GM18519 (cell line): ENCODE results near the gene DBH.

Experiments
- ATAC-seq: cut with Tn5 transposase; IDR thresholded peaks from one replicate; pipeline ENCODE4 v1.9.1; 2021; ENCODE audit warnings: mild to moderate bottlenecking, moderate library complexity; ENCODE audit not compliant: unreplicated experiment, low FRiP score

The DBH gene

DNA sequence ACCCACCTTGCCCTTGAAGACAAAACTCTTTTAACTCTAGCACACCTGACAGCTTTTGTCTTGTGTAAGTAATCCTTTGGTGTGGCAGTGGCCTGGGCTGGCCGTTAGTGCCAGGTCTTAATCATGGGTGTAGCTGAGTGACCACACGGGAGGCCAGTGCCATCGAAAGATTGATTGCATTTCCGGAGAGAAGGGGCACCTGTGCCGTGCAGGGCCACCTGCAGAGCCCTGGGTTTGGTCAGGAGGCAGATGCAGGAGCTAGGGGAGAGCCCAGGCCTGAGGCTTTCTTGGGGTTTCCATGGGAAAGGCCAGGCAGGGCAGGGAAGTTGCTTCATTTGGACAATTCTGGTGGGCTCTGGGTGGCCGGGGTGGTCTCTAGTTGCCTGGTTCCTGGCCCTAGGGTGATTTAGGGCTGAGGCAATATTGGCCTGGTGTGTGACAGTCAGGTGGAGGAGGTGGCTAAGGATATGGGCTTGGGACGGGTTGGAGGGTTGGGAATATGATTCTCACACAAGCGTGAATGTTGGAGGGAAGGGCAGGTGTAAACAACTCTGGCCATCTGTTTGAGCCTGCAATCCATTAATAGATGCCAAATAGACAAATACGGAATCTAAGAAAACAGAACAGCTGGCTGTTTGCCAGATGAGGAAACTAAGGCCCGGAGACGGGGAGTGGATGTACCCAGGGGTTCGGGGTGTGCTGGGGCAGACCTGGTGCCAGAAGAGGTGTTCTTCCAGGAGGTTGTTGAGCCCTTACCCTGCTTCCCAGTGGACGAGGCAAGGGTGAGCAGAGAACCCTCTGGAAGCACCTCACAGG is 4.6 kb downstream of the DBH start:
- ATAC-seq, result no peak

DNA sequence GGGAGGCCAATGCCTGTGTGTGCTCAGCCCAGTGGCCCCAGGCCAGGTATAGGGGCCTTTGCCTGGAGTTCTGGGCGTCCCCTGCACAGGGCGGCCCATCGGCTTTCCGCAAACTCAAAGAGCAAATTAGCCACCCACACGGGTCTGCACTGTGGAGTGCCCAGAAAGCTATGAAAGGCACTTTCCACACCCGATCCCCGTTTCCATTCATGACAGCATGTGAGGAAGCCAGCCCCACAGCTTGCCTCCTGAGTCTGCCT is 5.2 kb downstream of the DBH start:
- no peak for ATAC-seq

- no peak for ATAC-seq
Measured at GRCh38 chr9:133641861-133642595, 5.9 kb downstream of the DBH start.

DNA sequence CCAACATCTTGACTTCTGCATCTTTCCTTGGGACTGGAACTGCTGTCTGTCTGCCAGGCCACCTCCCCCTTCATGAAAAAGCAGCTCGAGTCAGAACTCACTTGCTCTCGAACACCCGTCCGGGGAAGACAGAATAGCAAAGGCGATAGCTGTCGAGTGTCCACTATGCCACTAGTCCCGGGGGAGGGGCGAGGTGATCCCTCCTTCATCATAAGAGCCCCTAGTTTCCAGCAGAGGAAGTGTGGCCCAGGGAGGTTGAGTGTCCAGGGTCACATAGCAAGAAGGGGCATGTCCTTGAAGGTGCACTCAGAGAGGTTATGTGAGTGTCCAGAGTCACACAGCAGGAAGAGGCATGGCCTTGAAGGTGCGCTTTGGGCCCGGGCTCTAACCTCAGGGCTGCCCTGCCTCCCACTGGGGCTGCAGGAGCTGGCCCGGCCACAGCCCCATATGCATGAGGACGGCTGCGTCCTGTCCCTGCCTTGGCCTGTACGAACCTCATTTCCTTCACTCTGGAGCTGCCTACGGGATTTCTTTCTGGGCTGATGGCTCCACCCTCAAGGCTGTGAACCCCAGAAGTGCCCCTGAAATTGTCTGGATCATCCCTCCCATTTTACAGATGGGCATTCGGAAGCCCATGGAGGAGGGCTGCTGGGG is 6.7 kb downstream of the DBH start:
- ATAC-seq, result no peak

- ATAC-seq, result no peak
Measured at GRCh38 chr9:133643362-133643755, 7.2 kb downstream of the DBH start.

GRCh38 chr9:133643978-133644760 is 8.0 kb downstream of the DBH start:
- ATAC-seq, result no peak

DNA sequence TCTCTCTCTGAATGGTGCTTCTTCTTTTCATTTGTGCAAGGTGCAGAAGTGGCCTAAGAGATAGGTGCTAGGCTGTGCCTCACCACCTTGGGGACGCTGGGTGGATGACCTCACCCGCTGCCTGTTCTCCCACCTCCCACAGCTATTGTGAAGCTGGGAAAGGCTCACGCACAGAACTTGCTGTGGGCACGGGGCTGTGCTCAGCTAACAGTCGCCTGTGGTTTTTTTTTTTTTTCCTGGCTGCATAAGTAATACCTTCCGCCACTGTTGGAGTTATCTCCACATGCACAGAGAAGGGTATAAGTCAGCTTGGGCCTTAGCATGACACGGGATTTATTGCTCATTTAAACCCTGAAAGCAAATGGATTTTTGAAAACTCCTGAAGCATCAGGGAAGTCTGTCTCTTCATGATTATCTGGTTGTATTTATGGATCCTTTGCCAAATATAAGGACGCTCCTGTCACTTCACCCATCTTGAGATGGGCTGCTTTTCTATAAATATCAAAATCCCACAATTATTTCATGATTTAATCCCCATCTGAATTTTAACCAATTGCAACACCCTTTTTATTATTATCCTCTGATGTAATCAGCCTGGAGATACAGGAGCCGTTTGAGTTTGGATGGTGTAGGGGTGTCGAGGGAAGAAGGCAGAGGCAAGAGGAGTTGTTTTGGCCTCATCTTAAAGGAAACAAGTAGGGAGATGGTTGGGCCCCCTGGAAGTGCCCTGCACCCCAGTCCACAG is 9.0 kb downstream of the DBH start:
- ATAC-seq, result no peak

GRCh38 chr9:133647148-133647547 is 11.0 kb downstream of the DBH start:
- ATAC-seq, result no peak

- ATAC-seq, result no peak
Measured at GRCh38 chr9:133647765-133648469, 11.8 kb downstream of the DBH start.

DNA sequence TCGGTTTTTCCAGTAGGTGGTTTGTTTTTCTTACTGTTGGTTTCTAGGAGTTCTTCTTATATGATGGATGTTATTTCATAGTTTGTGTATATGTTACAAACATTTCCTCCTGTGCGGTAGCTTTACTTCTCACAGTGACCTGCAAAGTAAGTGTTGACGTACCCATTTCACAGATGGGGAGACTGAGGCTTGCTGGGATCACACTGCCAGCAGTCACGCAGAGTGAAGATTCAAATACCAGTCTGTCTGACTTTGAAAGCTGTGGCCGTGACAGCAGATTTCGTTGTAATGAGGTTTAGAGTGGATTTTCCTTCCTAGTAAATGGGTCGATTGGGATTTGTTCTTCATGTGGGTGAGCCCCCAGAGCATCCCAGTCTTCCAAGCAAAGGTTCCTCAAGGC is 13.0 kb downstream of the DBH start:
- no peak for ATAC-seq

- ATAC-seq, result no peak
Measured at GRCh38 chr9:133650026-133650425, 13.9 kb downstream of the DBH start.

- ATAC-seq, result no peak
Measured at GRCh38 chr9:133653638-133654037, 17.5 kb downstream of the DBH start.

GRCh38 chr9:133654736-133655657 is 18.8 kb downstream of the DBH start:
- no peak for ATAC-seq

- ATAC-seq, result no peak
Measured at GRCh38 chr9:133655701-133656100, 19.5 kb downstream of the DBH start.

GRCh38 chr9:133656211-133657119 is 20.3 kb downstream of the DBH start:
- ATAC-seq, result no peak

DNA sequence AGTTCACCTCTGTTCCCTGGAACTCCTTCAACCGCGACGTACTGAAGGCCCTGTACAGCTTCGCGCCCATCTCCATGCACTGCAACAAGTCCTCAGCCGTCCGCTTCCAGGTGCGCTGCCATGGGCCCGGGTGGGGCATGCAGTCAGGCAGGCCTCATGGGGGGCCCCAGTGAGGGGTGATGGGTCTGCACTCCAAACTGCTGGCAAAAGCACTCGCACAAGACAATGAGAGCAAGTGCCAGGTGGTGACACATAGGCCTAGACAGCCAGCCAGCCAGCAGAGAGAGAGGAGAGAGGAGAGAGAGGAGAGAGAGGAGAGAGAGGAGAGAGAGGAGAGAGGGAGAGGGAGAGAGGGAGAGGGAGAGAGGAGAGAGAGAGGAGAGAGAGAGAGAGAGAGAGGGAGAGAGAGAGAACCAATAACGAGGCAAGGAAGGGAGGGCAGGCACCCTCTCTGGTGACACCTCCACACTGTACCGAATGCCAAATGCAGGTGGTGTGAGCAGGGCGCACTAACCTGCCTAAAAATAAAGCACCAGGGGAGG is 21.0 kb downstream of the DBH start:
- ATAC-seq, result no peak
